Right lung (tissue), 5 donors: Measurements from ENCODE around the gene SMIM41. TPM values are rescaled to one million over a fixed set of nuclear protein-coding genes. Genes with fewer than 3 reads are reported as not detected.

Experiments
- DNase-seq, 2 donors: peaks; one replicate each; pipeline ENCODE4 v3.0.0-alpha.2; 2013
- polyA plus RNA-seq, 5 donors: library from polyadenylated mRNA; unstranded; fragments of 120-200 nt; gene quantifications; one replicate each; pipeline versions ENCODE4 v1.2.1 to v1.2.3, GENCODE V29; 2013; ENCODE audit warnings: inconsistent platforms in 1 of 5, low replicate concordance in 1 of 5; ENCODE audit not compliant: insufficient read length in 5 of 5, insufficient read depth in 1 of 5

SMIM41 gene
- polyA plus RNA-seq, 5 donors = 2.2 to 8.0 (median 3.4) TPM

GRCh38 chr12:52049688-52050087 lies 29.8 kb upstream of the SMIM41 start:
- no peak for DNase-seq

DNA sequence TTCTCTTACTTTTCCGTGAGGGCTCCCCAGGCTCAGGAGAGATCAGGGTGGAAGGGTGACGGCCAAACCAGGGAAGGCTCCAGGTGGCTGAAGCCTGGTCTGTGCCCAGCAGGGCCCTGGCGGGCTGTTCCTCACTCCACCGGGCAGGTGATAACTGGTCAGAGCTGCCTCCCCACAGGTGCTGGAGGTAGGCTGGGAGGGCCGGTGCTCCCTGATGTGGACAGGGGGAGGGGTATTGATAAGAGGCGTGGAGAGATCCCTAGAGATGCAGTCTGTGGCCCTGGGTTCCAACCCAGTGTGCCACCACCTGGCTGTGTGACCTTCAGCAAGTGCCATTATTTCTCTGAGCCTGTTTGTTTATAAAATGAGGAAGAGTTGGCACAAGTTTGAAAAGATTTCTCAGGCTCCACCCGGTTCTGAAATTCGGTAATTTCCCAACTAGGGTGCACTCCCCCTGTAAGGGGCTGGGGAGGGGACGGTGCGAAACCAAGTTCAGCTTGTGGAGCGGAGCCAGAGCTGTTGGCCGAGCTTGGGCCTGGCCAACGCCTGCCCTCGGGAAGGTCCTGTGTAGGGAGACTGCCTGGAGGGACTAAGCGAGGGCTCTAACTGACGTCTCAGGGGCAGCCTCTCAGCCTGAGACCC lies 29.3 kb upstream of the SMIM41 start:
- peak in 1 of 2 donors; percentile 56 for DNase-seq

GRCh38 chr12:52050758-52051541 lies 28.6 kb upstream of the SMIM41 start, which contains the start of gene NR4A1:
NR4A1 (plus strand) TSS chr12:52051442; CDS start chr12:52054329, 2,887 bp downstream.
- DNase-seq = peak; percentile 95 to 96

DNA sequence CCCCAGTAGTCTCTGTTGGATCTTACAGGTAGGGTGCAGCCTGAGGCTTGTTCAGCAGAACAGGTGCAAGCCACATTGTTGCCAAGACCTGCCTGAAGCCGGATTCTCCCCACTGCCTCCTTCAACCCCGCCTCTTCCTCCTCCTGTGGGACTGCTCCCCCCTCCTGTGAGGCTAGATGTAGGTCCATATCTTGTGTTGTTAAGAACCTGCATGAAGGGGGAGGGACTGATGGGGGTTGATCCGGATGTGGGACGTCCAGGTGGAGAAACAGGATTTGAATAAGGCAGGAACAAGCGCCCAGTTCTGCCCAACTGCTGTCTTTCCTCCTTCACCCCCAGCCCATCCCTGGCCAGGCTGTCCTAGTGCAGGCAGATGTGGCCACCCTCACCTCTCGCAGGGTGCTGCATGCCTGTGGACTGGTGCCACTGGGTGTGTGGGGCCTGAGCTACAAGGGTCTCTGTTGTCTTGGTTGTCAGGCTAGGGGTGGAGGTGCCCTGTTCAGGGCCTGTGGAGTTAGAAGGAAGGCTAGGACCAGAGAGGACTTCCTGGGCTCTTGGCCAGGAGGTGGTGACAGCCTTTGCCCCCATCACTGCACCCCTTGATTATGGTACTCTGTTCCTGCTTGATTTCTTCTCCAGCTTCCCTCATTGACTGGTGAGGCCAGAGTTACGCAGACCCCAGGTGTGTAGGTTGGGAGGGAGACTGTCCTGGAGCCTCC lies 26.9 kb upstream of the SMIM41 start:
- no peak for DNase-seq

GRCh38 chr12:52053536-52054209 lies 25.8 kb upstream of the SMIM41 start:
- no peak for DNase-seq

- DNase-seq = no peak
These were observed 25.2 kb upstream of the SMIM41 start for GRCh38 chr12:52054231-52054832.

DNA sequence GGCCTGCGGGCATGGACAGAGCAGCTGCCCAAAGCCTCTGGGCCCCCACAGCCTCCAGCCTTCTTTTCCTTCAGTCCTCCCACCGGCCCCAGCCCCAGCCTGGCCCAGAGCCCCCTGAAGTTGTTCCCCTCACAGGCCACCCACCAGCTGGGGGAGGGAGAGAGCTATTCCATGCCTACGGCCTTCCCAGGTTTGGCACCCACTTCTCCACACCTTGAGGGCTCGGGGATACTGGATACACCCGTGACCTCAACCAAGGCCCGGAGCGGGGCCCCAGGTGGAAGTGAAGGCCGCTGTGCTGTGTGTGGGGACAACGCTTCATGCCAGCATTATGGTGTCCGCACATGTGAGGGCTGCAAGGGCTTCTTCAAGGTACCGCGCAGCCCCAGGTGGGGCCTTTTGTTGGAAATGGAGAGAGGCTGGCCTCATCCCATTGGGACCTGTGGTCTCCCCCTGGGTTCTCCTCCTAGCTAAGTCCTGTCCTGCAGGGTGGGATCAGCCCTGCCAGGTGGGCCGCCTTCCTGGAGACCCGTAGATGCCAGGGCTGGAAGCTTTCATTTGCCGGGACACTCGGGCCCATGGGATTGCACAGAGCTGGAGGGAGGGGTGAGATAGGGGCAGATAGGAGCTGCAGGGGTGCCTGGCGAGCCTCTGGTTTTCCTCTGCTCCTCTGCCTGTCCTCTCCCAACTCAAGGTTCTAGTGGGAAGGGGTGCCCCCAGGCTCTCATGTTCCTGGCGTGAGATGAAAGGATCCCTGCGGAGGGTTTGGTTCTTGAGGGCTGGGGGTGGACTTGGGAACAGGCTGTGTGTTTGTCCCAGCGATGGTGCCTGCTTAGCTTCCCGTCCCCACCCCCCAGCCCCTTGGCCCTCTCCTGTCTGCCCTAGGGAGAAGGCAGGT lies 24.4 kb upstream of the SMIM41 start:
- no peak for DNase-seq

- no peak for DNase-seq
These were observed 23.5 kb upstream of the SMIM41 start for GRCh38 chr12:52055731-52056711.

DNA sequence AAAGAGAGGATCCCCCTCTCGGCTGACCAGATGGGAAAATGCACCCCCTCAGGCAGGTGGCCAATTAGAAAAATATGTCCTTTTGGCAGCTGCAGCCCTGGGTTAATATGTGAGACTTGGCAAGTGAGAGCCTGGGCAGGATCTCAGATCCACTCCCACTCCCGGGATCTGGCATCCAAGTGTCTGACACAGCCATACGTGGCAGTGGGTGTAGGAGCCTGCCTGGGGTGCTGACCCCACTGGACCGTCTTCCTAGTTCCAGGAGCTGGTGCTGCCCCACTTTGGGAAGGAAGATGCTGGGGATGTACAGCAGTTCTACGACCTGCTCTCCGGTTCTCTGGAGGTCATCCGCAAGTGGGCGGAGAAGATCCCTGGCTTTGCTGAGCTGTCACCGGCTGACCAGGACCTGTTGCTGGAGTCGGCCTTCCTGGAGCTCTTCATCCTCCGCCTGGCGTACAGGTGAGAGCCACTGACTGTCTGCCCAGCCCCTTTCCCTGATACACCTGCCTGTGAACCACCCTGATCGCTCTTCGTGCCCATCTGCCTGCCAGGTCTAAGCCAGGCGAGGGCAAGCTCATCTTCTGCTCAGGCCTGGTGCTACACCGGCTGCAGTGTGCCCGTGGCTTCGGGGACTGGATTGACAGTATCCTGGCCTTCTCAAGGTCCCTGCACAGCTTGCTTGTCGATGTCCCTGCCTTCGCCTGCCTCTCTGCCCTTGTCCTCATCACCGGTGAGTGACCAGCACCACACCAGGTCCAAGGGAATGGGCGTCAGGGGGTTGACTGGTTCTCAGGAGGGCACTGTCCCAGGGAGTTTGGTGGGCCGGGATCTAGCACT lies 22.5 kb upstream of the SMIM41 start:
- no peak for DNase-seq

GRCh38 chr12:52057638-52058576 lies 21.6 kb upstream of the SMIM41 start:
- no peak for DNase-seq

DNA sequence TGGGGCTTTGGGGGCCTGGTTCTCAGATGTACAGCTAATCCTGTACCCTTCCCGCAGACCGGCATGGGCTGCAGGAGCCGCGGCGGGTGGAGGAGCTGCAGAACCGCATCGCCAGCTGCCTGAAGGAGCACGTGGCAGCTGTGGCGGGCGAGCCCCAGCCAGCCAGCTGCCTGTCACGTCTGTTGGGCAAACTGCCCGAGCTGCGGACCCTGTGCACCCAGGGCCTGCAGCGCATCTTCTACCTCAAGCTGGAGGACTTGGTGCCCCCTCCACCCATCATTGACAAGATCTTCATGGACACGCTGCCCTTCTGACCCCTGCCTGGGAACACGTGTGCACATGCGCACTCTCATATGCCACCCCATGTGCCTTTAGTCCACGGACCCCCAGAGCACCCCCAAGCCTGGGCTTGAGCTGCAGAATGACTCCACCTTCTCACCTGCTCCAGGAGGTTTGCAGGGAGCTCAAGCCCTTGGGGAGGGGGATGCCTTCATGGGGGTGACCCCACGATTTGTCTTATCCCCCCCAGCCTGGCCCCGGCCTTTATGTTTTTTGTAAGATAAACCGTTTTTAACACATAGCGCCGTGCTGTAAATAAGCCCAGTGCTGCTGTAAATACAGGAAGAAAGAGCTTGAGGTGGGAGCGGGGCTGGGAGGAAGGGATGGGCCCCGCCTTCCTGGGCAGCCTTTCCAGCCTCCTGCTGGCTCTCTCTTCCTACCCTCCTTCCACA lies 20.7 kb upstream of the SMIM41 start:
- DNase-seq = no peak

DNA sequence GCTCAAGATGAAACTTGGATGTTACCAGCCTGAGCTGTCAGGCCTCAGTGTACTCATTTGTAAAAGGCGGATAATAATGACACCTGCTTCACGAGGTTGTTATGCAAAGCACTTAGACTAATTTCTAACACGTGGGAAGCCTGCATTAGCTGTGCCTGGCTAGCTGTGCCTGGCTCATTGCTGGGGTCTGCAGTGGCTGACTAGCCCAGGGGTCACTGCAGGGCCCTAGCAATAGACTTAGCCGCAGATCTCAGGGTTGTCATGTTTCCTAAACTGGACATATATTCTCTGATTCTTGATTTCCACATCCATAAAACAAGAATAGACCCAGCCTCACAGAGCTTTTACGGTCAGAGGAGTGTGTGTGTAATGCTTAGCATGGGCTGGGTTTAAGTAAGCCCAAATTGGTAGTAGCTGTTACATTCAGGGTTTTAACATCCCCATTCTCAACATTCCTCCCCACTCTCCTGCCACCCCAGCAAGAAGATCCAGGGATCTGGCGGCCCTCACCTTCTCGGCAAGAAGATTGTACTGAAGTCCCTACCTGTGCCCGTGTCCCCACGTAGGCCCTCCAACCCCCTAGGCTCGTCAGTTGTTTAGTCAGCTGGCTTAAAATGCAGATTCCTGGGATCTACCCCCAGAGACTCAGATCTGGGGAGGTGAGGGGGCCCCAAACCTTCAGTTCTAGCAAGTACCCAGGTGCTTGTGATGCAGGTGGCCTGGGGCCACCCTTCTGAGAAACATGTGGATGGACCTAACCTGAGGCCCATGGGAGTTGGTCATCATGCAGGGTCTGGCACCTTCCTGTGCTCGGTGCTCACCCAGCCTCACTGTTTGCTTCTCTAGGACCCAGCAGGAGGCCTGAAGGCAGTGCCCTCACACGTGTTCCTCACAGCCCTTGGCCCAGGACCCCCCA lies 19.7 kb upstream of the SMIM41 start:
- no peak for DNase-seq

DNA sequence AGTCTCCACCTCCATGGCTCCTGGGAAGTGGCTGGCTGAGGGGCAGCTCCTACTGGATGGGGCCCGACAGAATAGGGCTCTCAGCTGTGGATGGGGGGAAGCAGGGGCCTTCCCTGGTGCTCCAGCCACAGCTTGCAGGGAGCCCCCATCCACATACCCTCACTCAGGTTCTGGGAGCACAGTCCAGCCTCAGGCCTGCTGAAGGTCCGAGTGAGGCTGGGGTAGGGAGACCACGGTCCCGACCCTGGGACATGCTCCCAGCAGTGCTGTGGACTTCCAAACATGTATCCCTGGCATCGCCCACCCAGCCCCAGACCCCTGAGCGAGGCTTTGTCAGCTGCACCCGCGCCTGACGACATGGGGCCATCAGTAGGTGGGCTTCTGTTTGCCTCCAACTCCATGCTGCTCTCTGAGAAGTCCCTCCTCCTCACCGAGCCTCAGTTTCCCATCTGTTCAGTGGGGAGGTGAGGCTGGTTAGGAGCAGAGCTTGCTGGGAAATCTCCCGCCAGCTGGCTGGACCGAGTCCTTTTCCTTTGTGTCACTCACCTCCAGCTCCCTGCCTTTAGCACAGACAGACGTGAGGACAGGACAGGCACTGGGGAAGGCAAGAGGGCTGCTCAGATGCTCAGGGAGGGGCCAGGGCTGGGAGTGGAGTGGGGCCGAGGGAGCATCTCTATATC lies 18.9 kb upstream of the SMIM41 start:
- DNase-seq = no peak

DNA sequence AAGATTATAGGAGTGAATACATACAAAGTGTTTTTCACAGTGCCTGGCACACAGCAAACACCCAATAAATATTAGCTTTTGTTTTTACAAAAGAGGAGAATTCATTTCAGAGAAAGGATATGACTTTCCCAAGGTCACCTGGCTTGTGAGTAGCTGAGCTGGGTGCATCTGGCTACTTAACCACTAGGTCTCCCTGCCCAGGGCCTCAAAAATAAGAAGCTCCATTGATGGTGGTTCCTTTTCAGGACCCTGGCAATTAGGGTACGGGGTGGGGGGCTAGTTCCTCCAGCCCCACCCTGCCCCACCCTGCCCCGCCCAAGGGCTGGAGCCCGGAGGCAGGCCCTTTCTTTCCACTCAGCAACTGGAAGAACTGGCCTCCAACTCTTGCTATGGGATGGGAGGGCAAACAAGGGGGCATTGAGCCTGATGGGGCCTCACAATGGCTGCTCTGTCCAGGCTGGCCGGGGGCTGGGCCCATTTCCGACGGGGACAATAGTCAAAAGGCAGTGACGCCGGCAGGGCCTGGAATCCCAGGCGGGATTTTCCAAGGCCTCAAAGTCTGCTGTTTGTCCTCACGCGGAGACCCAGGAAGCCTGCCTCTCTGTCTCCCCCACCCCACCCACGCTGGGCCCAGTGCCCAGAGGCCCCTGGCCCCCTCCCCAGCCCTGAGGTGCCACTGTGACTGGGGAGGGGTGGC lies 17.9 kb upstream of the SMIM41 start:
- no peak for DNase-seq
